ENCODE data around the gene AUTS2. TPM values are rescaled to one million over a fixed set of nuclear protein-coding genes. Genes with fewer than 3 reads are reported as not detected.

The AUTS2 gene
- total RNA-seq, 2 experiments from 2014 or later, result 17.5 to 23.8 TPM

DNA sequence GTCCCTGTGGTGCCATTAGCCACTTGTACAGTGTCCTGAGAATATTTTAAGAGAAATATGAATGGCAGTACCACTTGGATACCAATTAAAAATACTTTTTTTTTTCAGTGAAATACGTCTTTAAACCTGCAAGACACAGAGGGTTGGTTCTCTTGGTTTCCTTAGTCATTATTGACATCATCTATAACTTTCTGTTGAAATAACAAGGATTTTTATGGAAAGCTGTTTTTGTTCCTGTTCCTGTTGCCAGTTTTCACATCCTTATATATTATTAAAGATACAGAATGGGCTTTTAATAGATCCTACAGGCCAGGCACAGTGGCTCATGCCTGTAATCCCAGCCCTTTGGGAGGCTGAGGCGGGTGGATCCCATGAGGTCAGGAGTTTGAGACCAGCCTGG, 579.9 kb downstream of the AUTS2 start:
- Mint-ChIP-seq H3K27ac (no peak overlapping the region), H3K27me3 (peaks cover 22% of the 10 kb centered on the region), H3K9me3 (no peaks in the 10 kb centered on the region), H3K36me3 (no peaks in the 10 kb centered on the region), H3K4me3 (no peak overlapping the region), H3K4me1 (peaks cover 7% of the 10 kb centered on the region)
- ATAC-seq (ENCODE audit: low read depth), result no peak
- DNase-seq, result no peak
- POLR2A ChIA-PET, result interaction anchor here (0.7 kb wide), 1 partner anchor 248 kb away, joined by 5 read pairs; no protein-coding TSS in a partner anchor

DNA sequence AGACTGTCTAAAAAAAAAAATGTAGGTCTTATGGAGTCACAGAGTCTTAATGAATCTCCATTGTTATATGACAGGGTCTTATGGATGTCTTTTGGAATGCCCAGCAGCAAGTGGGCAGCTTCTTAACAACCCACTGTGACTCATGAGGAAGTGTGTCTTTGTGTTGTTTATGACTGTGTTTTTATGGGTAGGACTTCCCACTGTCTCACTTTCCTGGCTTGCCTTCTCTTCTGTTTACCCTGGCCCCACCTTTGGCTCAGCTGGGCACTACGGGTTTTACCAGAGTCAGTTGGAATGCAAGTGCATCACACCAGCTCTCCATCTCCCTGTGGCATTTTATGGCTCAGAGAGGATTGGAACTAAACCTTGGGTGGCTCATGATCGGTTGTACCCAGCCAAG, 580.5 kb downstream of the AUTS2 start:
- POLR2A ChIA-PET, result no interaction called here
- DNase-seq, result no peak
- H3K27ac Mint-ChIP-seq, result no peak overlapping the region
- no peak overlapping the region for H3K4me3 Mint-ChIP-seq
- no peaks in the 10 kb centered on the region for H3K36me3 Mint-ChIP-seq
- peaks cover 22% of the 10 kb centered on the region for H3K27me3 Mint-ChIP-seq
- peaks cover 7% of the 10 kb centered on the region for H3K4me1 Mint-ChIP-seq
- H3K9me3 Mint-ChIP-seq, result no peaks in the 10 kb centered on the region
- ATAC-seq (ENCODE audit: low read depth), result no peak

DNA sequence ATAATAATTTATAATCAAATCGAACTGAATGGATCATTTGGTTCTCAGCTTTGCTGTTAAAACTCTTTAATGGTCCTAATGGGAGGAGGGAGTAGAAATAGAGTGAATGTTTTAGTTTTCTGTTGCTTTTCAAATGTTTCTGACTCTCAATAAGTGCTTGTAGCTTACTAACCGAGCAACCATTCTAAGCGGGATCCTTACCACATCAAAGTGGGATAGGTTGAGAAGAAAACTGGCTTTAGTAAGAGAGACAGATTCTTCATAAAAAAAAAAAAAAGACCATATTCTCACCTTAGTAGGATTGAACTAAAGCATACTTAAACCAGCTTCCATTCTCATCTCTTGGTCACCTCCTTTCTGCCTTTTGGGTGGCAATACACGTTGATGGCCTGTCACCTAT, 584.2 kb downstream of the AUTS2 start:
- no peaks in the 10 kb centered on the region for H3K9me3 Mint-ChIP-seq
- DNase-seq (no peak), ATAC-seq (ENCODE audit: low read depth) (no peak)
- H3K27ac Mint-ChIP-seq, result no peak overlapping the region
- H3K4me1 Mint-ChIP-seq, result peaks cover 7% of the 10 kb centered on the region
- no peak overlapping the region for H3K4me3 Mint-ChIP-seq
- H3K36me3 Mint-ChIP-seq, result no peaks in the 10 kb centered on the region
- H3K27me3 Mint-ChIP-seq, result peaks cover 11% of the 10 kb centered on the region
- POLR2A ChIA-PET, result no interaction called here

DNA sequence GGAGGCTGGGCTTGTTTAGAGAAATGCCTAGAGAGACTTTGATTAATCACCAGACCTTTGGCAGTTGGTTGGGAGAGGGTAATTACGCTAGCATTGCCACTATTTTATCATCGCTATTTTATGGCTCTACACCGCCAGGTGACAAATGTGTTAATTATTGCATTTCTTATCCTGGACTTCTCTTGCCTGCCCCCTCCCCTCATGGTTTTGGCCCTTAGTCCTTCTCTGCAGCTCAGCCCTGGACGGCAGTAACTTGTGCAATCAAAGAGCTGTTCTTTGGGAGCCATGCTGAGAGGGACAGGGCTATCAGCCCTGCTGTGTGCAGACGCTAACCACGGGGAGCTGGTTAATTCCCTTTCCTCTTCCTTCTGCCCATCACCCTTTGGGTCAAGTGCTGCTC, 585.0 kb downstream of the AUTS2 start:
- DNase-seq (no peak), ATAC-seq (ENCODE audit: low read depth) (no peak)
- peaks cover 7% of the 10 kb centered on the region for H3K27me3 Mint-ChIP-seq
- H3K9me3 Mint-ChIP-seq, result no peaks in the 10 kb centered on the region
- peaks cover 3% of the 10 kb centered on the region for H3K4me1 Mint-ChIP-seq
- H3K27ac Mint-ChIP-seq, result no peak overlapping the region
- H3K36me3 Mint-ChIP-seq, result no peaks in the 10 kb centered on the region
- no peak overlapping the region for H3K4me3 Mint-ChIP-seq
- POLR2A ChIA-PET, result no interaction called here

DNA sequence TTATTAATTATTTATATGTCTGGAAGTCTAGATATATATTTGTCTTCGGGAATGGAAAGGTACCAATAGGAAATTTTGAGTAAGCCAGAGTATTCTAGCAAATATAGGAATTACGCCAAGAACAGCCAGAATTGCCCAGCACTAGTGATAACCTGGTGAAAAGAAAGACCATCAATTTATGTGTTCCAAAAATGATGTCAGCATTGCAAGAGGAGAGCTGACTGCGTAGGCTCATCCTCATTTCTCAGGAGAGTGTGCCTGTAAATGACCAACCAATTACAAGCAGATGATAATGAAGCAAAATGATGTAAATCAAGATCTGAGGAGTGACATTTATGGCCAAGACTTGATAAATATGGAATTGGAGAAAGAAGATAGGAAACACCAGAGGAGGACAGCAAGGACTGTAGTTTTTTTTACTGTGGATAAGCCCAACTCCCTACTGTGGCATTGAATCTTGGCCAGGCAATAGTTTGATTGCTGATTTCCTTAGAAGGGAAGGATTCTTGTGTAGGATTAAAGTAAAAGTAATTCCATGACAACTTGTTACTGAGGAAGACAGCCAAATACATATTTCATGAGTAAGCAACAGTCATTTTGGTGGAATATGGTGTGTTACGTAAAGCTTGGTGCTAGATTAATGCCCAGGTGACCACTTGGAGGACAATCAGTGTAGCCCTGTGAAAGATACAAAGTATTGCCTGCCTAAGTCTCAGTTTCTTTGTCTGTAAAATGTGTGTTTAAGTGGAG, 590.8 kb downstream of the AUTS2 start:
- H3K36me3 Mint-ChIP-seq, result no peaks in the 10 kb centered on the region
- H3K27me3 Mint-ChIP-seq, result peaks cover 5% of the 10 kb centered on the region
- H3K27ac Mint-ChIP-seq, result no peak overlapping the region
- POLR2A ChIA-PET, result no interaction called here
- no peak overlapping the region for H3K4me3 Mint-ChIP-seq
- no peaks in the 10 kb centered on the region for H3K4me1 Mint-ChIP-seq
- ATAC-seq (ENCODE audit: low read depth) (no peak), DNase-seq (no peak)
- H3K9me3 Mint-ChIP-seq, result peaks cover 1% of the 10 kb centered on the region

DNA sequence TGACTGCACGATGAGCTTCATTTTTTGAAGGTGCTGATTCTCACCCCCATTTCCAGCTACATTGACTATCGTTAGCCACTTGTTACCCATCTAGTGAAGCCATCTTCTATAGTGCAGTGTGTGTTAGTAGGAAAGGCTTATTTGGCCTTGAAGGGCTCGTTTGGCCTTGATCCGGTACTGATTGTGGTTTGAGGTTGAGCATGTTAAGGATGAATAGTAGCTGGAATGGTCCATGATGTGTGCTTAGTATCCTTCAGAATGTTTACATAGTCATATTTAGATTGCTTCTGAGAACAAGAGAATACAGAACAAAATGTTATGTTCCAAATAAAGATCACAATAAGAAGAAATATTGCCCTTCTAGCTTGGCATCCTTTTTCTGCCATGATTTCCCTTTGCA, 591.5 kb downstream of the AUTS2 start:
- Mint-ChIP-seq H3K27ac (no peak overlapping the region), H3K9me3 (peaks cover 1% of the 10 kb centered on the region), H3K36me3 (no peaks in the 10 kb centered on the region), H3K4me1 (no peaks in the 10 kb centered on the region), H3K27me3 (peaks cover 2% of the 10 kb centered on the region), H3K4me3 (no peak overlapping the region)
- ATAC-seq (ENCODE audit: low read depth) (no peak), DNase-seq (no peak)
- POLR2A ChIA-PET, result no interaction called here

DNA sequence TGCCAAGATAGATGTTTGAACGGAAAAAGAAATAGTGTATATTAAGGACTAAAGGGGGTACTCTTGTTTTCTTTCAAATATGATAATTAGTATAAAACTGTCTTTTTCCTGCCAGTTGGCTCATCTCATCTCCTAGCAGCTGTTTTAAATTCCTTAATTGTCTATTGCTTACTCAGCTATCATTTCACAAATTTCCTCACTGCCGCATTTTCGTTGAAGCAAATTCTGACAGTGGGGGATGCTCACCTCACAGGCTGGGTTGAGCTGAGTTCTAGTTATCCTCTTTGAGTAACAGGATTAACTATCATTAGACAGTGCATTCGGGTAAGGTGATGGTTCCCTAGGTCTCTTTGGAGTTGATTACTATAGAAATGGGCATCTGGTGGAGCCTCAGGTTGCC, 592.0 kb downstream of the AUTS2 start:
- H3K36me3 Mint-ChIP-seq, result no peaks in the 10 kb centered on the region
- H3K4me1 Mint-ChIP-seq, result no peaks in the 10 kb centered on the region
- H3K4me3 Mint-ChIP-seq, result no peak overlapping the region
- peaks cover 1% of the 10 kb centered on the region for H3K9me3 Mint-ChIP-seq
- peaks cover 2% of the 10 kb centered on the region for H3K27me3 Mint-ChIP-seq
- no peak overlapping the region for H3K27ac Mint-ChIP-seq
- ATAC-seq (ENCODE audit: low read depth) (no peak), DNase-seq (no peak)
- POLR2A ChIA-PET, result no interaction called here

DNA sequence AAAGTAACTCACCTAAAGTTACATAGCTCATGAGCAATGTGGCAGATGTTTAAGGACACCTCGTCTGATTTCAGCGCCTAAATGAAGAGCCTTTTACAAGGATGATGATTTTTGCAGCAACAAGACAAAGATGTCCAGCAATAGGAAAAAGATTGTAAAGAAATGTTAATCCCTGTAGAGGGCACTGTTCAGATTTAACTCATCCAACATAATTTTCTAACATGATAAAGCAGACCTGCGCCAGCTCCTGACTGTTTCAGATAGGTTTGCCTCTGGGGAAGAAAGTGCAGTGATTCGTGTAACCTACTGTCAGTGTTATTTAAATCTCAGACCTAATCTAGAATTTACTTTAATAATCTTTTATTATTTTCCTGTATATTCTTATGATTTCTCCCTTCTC, 595.2 kb downstream of the AUTS2 start:
- Mint-ChIP-seq H3K9me3 (peaks cover 1% of the 10 kb centered on the region), H3K27me3 (peaks cover 2% of the 10 kb centered on the region), H3K27ac (no peak overlapping the region), H3K36me3 (no peaks in the 10 kb centered on the region), H3K4me3 (no peak overlapping the region), H3K4me1 (no peaks in the 10 kb centered on the region)
- ATAC-seq (ENCODE audit: low read depth) (no peak), DNase-seq (no peak)
- POLR2A ChIA-PET, result no interaction called here

DNA sequence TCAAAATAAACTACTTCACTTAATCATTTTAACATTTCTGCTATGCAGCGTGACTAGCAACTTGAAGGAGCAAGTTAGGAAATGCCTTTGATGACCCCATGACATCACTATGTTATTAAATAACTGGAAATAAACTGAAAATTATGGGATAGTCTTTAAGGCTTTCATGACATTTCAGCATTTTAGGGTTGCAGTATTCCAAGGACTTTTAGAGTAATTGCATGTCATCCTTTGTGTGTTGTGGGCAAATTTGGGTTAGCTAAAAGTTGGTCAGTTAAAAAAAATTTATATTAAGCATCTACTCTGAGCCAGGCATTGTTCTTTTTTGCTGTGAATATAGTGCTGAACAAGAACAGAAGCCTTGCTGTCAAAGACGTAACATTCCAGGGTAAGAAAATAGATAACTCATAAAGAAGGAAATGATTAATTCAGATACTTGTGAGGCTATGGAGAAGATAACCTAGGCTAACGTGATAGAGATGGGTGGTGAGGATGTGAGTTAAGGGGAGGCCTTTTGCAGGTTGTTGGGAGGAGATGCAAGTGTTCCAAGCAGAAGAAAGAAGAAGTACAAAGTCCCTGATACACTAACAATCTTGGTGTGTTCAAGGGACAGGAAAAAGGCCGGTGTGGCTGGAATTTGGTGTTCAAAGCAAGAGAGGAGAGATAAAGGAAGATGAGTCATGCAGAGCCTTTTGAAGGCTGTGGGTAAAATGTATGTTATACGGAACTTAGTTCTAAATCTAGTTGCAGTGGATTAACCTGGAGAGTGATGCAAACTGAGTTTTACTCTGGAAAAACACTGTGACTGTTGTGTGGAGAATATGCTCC, 610.2 kb downstream of the AUTS2 start:
- POLR2A ChIA-PET, result no interaction called here
- H3K9me3 Mint-ChIP-seq, result no peaks in the 10 kb centered on the region
- ATAC-seq (ENCODE audit: low read depth), result no peak

DNA sequence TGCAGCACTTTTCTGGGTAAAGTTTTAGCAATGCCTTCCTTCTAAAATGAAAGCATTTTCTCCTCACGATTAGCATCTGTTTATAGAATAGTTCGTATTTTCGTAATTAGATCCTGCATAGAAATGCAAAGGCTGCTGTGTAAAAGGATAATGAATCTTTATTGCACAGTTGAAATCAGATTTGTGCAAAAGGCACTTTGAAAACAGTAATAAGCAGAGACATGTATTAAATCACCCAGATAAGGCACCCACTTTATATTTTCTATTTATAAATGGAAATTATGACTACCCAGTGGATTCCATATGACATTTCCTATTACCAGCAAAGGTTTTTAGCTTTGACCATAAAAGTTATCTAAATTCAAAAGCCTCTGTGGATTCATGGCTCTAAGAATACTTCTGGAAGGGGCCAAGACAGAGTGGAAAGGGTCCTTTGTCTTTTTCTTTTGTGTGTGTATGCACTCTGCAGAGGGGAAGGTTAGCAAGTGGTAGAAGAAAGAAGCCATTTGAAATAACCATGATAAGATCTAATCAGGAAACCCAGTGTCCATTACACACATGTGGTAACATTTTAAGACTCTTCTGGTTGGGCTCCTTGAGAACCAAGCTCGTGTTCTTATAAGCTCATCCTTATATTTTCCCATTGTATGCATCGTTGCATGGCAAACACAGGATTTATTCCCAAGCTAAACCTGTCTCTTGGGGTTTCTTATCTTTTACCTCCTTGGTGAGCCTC, 612.1 kb downstream of the AUTS2 start:
- POLR2A ChIA-PET, result no interaction called here
- Mint-ChIP-seq H3K36me3 (no peaks in the 10 kb centered on the region), H3K9me3 (no peaks in the 10 kb centered on the region), H3K4me1 (no peaks in the 10 kb centered on the region), H3K27ac (no peak overlapping the region), H3K27me3 (no peaks in the 10 kb centered on the region), H3K4me3 (no peak overlapping the region)
- ATAC-seq (ENCODE audit: low read depth), result no peak
- no peak for DNase-seq

More for the DNA sequence above, 610.2 kb downstream of the AUTS2 start:
- no peaks in the 10 kb centered on the region for H3K4me1 Mint-ChIP-seq
- no peak overlapping the region for H3K27ac Mint-ChIP-seq
- no peaks in the 10 kb centered on the region for H3K36me3 Mint-ChIP-seq
- no peaks in the 10 kb centered on the region for H3K27me3 Mint-ChIP-seq
- H3K4me3 Mint-ChIP-seq, result no peak overlapping the region
- DNase-seq, result no peak

DNA sequence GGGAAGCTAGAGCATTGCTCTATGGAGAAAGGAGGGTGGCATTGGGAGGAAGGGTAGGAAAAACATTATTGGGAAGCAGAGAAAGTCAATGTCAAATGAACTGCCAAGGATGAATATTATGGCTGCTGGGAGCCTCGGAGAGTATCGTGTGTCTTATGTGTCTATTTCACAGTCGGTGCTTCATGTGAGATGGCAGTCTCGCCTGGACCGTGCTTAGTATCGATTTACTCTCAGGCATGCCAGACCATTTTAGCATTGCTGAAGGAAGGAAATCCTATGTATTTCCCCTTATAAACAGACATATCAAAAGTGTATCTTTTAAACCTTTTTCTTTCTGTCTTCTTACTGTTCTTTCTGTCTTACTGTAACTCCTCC, 612.6 kb downstream of the AUTS2 start:
- no peak for DNase-seq
- H3K9me3 Mint-ChIP-seq, result no peaks in the 10 kb centered on the region
- no peaks in the 10 kb centered on the region for H3K36me3 Mint-ChIP-seq
- no peak overlapping the region for H3K4me3 Mint-ChIP-seq
- H3K4me1 Mint-ChIP-seq, result no peaks in the 10 kb centered on the region
- no peak for ATAC-seq (ENCODE audit: low read depth)
- no peak overlapping the region for H3K27ac Mint-ChIP-seq
- POLR2A ChIA-PET, result no interaction called here
- no peaks in the 10 kb centered on the region for H3K27me3 Mint-ChIP-seq

DNA sequence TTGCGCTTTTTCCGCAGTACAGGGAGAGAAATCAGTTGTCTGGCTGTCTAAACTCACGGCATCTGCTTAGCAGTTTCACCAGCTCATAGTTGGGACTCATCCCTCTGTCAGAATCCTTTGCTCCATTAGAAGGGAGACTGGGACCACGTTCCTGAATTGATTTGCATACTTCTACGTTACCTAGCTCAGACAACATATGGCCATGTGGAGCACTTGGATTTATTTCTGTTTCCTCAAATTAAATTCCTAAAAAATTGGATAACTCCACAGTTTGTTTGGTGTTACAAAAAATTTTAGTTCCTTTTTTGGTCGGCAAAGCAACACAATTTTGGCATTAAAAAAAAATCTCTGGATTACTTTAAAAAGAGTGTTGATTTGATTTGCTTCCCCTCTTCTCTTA, 614.0 kb downstream of the AUTS2 start:
- Mint-ChIP-seq H3K27ac (no peak overlapping the region), H3K9me3 (no peaks in the 10 kb centered on the region)

DNA sequence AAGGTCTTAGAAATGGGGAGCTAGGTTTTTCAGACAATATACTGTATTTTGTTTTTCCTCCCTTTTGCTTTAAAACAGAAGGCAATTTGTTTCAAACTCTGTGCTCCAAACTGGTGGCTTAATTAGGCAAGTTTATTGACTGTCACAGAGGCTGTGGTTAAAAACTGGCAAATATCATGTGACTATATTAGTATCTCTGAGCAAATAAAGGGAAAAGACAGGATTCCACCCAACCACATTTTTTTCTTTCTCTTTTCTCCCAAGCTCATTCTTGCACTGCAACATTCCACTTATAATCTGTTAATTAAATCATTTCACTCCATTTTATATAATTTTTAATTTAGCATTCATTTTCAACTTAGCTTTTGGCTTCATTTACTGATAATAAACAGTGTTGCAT, 615.8 kb downstream of the AUTS2 start:
- POLR2A ChIA-PET, result no interaction called here
- Mint-ChIP-seq H3K27ac (no peak overlapping the region), H3K4me1 (no peaks in the 10 kb centered on the region), H3K9me3 (no peaks in the 10 kb centered on the region), H3K27me3 (no peaks in the 10 kb centered on the region), H3K4me3 (no peak overlapping the region), H3K36me3 (no peaks in the 10 kb centered on the region)
- DNase-seq (no peak), ATAC-seq (ENCODE audit: low read depth) (no peak)

More for the DNA sequence above, 614.0 kb downstream of the AUTS2 start:
- Mint-ChIP-seq H3K36me3 (no peaks in the 10 kb centered on the region), H3K27me3 (no peaks in the 10 kb centered on the region), H3K4me1 (no peaks in the 10 kb centered on the region), H3K4me3 (no peak overlapping the region)
- ATAC-seq (ENCODE audit: low read depth) (no peak), DNase-seq (no peak)
- POLR2A ChIA-PET, result no interaction called here

DNA sequence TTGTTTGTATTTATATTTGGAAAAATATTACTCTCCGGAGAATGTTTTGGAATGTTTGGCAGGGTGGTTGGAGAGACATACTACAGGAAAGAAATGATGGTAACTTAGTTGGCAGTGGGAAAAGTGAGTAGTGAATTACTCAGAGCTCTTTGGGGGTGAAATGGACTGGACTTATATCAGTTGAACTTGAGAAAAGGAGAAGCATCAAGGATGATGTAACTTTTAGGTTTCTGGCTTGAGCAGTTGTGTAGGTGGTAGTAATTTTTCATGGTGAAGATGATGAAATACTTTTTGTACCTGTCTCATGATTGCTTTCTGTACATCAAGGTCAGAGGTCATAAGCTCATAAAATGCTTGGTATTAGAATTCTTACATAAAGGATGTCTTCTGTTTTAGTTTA, 617.2 kb downstream of the AUTS2 start:
- POLR2A ChIA-PET, result no interaction called here
- H3K4me1 Mint-ChIP-seq, result no peaks in the 10 kb centered on the region
- no peaks in the 10 kb centered on the region for H3K27me3 Mint-ChIP-seq
- H3K27ac Mint-ChIP-seq, result no peak overlapping the region
- no peak overlapping the region for H3K4me3 Mint-ChIP-seq
- no peaks in the 10 kb centered on the region for H3K36me3 Mint-ChIP-seq
- DNase-seq, result no peak
- peaks cover 1% of the 10 kb centered on the region for H3K9me3 Mint-ChIP-seq
- no peak for ATAC-seq (ENCODE audit: low read depth)

All from activated naive CD8-positive, alpha-beta T cell treated with anti-CD3 and anti-CD28 coated beads, Interleukin-2, amount 10 ng/mL, durations not matched to agents 7 days and 5 days (primary cell).